ENCODE results near the gene AP2A1.

Gene AP2A1

DNA sequence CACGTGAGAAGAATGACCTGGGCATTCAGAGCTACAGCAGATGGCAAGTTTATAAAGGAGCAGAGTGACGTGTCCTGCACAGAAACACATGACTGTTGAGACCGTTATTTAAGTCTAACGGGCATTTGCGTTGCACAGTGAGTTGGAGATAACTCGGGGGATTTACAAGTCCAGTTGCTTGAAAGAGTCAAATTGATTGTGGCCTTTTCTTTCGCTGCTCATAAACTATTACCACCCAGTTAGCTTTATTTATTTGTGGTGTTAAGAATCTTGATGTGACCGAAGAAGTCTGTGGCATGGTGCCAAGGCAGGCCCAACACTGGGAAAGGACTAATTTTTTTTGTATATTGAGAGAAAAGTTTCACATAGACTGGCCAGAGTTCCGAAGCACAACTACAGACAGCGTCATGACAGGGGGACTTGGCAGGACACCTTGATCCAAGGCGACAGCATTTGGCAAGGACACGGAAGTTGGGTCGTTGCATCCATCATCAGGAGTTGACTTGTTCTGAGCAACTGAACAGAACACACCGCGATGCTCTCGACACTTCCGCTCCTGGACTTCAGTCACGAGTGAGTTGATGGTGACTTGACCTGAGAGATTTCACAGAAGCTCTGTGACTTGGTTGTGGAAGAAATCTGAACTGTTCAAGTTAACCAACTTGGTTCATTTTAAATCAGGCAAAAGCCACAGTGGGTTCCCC lies 72.2 kb downstream of the AP2A1 start:
- no peak for DNase-seq (ENCODE audit: low spot score)

DNA sequence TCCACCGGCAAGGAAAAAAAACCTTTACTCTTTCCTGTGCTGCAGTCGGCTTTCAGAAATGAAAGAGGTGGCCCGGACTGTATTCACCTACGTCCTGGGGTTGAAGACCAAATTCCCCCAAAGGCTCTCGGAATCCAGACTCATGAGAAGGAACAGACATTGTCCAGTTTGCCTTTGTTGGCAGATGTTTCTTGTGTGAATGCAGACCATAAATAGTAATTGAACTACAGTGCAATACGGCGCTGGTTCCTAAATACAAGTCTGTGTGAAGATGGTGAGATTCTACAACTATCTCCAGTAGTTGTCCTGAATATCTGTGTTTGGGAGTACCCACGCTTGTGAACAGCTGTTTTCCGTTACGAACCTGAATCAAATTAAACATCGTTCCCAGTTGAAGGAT lies 72.9 kb downstream of the AP2A1 start:
- no peak for DNase-seq (ENCODE audit: low spot score)

- DNase-seq (ENCODE audit: low spot score), result no peak
Observed at GRCh38 chr19:49840321-49840720, 73.5 kb downstream of the AP2A1 start.

GRCh38 chr19:49840736-49841249 lies 74.0 kb downstream of the AP2A1 start:
- no peak for DNase-seq (ENCODE audit: low spot score)

- DNase-seq (ENCODE audit: low spot score), result no peak
Observed at GRCh38 chr19:49843265-49843664, 76.5 kb downstream of the AP2A1 start.

- DNase-seq (ENCODE audit: low spot score), result no peak
Observed at GRCh38 chr19:49844138-49845095, 77.6 kb downstream of the AP2A1 start.

DNA sequence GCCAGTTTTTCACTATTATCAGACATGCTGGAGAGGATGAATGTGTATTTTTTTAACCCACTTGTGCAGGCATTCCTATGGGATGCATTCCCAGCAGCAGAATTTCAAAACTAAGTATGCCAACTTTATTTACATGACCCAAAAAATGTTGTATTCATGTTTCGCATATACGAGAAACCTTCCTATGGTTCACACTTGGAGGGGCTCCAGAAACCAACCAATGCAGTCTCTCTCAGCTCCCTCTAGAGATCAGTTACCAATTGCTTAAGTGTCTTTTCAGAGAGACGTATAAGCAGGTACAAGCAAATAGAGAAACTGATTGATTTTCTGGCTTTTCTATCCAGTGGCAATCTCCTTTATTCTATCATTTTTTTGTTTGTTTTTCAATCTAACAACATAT lies 78.6 kb downstream of the AP2A1 start:
- DNase-seq (ENCODE audit: low spot score), result no peak

GRCh38 chr19:49846408-49846807 lies 79.6 kb downstream of the AP2A1 start:
- no peak for DNase-seq (ENCODE audit: low spot score)

GRCh38 chr19:49847731-49848696 lies 81.2 kb downstream of the AP2A1 start:
- peak; percentile 41 for DNase-seq (ENCODE audit: low spot score)

DNA sequence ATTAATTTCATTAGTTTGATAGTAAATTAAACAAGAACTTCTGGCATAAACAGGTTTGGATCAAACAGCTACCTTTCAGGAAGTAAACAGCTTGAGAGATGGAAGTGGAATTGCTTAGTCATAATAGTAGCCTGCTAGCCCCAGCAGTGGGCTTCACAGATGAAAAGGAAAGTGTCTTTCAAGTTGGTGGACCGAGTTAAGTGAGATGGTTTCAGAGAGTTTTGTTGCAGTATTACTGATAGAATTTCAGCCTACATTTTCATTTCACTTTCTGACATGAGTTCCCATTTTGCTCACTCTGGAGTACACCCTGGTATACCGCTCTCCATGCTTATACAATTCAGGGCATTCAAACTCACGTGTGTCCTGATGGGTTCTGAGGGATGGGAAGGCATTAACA lies 82.1 kb downstream of the AP2A1 start:
- DNase-seq (ENCODE audit: low spot score), result no peak

DNA sequence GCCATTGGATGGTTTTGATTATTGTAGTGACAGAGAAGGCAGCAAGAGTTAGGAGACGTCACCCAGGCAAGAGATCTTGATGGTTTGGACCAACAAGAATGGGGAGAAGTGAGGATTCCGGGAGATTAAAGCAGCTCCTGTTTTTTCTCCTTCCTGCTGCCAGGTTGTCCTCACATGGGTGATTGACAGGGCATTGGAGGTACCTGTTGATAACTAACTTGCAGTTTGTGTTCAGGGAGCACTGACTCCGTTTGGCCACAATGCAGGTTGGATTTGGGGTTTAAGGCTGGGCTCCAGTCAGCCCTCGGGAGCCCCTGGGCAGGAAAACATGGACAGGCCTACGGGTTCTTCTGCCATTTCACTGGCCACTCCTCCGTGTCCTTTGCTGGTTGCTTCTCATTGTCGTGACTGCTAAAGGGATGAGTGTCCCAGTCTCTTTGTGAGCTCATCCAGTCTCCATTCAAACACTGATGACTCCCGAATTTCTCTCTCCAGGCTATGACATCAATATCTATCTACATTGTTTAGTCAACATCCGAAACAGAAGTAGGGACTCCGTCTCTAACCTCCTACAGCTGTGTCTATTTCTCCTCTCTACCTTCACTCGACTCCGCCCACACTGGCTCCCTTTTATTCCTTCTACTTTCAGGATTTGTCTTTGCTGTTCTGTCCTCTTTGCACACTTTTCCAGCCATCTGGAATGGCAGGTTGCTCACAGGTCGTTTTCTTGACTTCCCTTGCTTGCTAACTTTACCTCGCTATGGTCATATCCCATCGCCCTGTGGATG lies 82.8 kb downstream of the AP2A1 start:
- no peak for DNase-seq (ENCODE audit: low spot score)

GRCh38 chr19:49850221-49850486 lies 83.4 kb downstream of the AP2A1 start:
- no peak for DNase-seq (ENCODE audit: low spot score)

GRCh38 chr19:49850487-49851342 lies 83.9 kb downstream of the AP2A1 start, which contains the start of gene PTOV1:
PTOV1 (plus strand) TSS chr19:49851159.
- DNase-seq (ENCODE audit: low spot score), result peak; percentile 94

- peak; percentile 22 for DNase-seq (ENCODE audit: low spot score)
Observed at GRCh38 chr19:49851456-49852259, 84.9 kb downstream of the AP2A1 start.

- DNase-seq (ENCODE audit: low spot score), result no peak
Observed at GRCh38 chr19:49852631-49853126, 85.9 kb downstream of the AP2A1 start.

GRCh38 chr19:49853852-49854377 lies 87.1 kb downstream of the AP2A1 start:
- DNase-seq (ENCODE audit: low spot score), result no peak

DNA sequence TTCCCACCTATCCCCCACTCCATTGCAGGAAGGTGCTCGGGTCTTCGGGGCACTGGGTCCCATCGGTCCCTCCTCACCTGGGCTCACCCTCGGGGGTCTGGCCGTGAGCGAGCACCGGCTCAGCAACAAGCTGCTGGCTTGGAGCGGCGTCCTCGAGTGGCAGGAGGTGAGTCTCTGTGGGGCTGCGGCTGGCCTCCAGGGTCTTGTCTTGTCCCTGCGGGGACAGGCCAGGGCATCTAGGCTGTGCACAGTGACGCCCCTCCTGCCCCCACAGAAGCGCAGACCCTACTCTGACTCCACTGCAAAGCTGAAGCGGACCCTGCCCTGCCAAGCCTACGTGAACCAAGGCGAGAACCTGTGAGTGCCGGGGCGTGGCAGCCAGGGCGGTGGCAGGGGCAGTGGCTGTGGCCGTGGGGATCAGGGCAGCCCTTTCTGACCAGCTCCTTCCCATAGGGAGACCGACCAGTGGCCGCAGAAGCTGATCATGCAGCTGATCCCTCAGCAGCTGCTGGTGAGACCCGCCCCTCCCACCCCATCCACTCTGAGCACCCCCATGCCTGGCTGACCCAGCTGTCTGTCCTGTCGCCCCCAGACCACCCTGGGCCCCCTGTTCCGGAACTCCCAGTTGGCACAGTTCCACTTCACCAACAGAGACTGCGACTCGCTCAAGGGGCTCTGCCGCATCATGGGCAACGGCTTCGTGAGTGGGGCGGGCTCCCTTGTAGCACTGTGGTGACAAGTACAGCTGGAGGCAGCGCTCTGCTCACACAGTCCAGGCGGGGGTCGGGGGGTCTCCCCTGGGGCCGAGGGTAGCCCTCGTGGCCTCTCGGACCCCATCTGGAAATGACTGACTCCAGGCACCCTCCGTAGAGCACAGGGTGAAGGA lies 87.8 kb downstream of the AP2A1 start:
- no peak for DNase-seq (ENCODE audit: low spot score)

DNA sequence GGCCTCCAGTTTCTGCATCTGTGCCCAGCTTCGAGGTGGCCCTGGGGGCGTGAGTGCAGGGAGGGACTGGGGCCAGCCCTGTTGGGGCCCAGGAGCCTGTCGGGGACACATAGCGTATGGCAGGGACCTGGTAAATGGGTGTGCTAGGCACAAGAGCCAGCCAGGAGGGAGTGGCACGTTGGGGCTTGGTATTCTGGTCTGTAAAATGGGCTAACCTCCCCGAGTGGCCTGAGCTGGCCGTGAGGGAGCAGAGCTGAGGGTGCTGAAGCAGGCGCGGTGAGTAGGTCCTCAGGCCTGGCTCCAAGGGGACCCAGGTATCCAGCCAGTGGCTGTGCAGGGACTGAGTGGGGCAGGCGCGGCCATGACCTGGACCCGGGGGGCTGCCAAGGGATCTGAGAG lies 88.5 kb downstream of the AP2A1 start:
- DNase-seq (ENCODE audit: low spot score), result no peak
